H1 (cell line): ENCODE data around the gene MCF2L2. TPM values are rescaled to one million over a fixed set of nuclear protein-coding genes. Genes with fewer than 3 reads are reported as not detected.
A peak's percentile ranks its signal among the peaks of the same experiment; 100 is the strongest.

Source experiments
- CTCF ChIA-PET: fragments of 300-600 bp; sonication (Branson Sonifier 250); formaldehyde crosslinking; loops from one replicate; lab custom pipeline; 2021; ENCODE audit not compliant: partially characterized antibody; lab: Charles Lee
- POLR2A ChIA-PET: fragments of 300-600 bp; sonication (Branson Sonifier 250); formaldehyde crosslinking; loops from one replicate; lab custom pipeline; 2021; ENCODE audit warnings: inconsistent platforms; ENCODE audit not compliant: partially characterized antibody; lab: Charles Lee
- DNase-seq, 2 experiments: peaks; one replicate each; pipeline versions ENCODE4 v3.0.0 to v3.0.0-alpha.2; 2010 to 2022; ENCODE audit warnings: low spot score in 2 of 2, low read depth in 1 of 2, mixed read lengths in 1 of 2
- FAIRE-seq: peaks from 2 replicates; lab custom pipeline; 2011; peaks lifted over from hg19 to GRCh38; lab: Jason Lieb, UNC
- H2AFZ ChIP-seq: 2 replicates; pipeline ENCODE4 v1.8.1; 2012; ENCODE audit warnings: low read length, inconsistent platforms
- H2AK5ac ChIP-seq: 2 replicates; pipeline ENCODE4 v1.6.1; 2013; ENCODE audit warnings: low read depth, low read length
- H2BK120ac ChIP-seq: replicated peaks from 2 replicates; pipeline ENCODE3; 2013; ENCODE audit warnings: low read depth, low read length, inconsistent platforms
- H2BK12ac ChIP-seq: 2 replicates; pipeline ENCODE4 v1.6.1; 2013; ENCODE audit warnings: low read depth, low read length
- H2BK15ac ChIP-seq: 2 replicates; pipeline ENCODE4 v1.6.1; 2013; ENCODE audit warnings: low read length
- H2BK20ac ChIP-seq: 2 replicates; pipeline ENCODE4 v1.6.1; 2013; ENCODE audit warnings: low read length
- H2BK5ac ChIP-seq: 2 replicates; pipeline ENCODE4 v1.6.1; 2013; ENCODE audit warnings: low read depth, low read length
- H3K14ac ChIP-seq: 2 replicates; pipeline ENCODE4 v1.6.1; 2013; ENCODE audit warnings: inconsistent platforms; ENCODE audit not compliant: insufficient read length
- H3K18ac ChIP-seq: 2 replicates; pipeline ENCODE4 v1.6.1; 2013; ENCODE audit warnings: low read length; ENCODE audit errors: extremely low read depth
- H3K23ac ChIP-seq: 2 replicates; pipeline ENCODE4 v1.6.1; 2013; ENCODE audit warnings: inconsistent platforms; ENCODE audit not compliant: insufficient read length
- H3K23me2 ChIP-seq: 2 replicates; pipeline ENCODE4 v1.6.1; 2013; ENCODE audit warnings: low read depth, low read length
- H3K27ac ChIP-seq: 2 replicates; pipeline ENCODE4 v1.6.1; 2011; ENCODE audit warnings: low read depth, low read length, inconsistent platforms
- H3K27me3 ChIP-seq, 4 experiments: replicated peaks in 1 of 4; 1 replicate in 1 of 4; 2 replicates in 3 of 4; pipeline versions ENCODE4 v1.6.1 to v1.8.1; 2011 to 2013; ENCODE audit warnings: low read length in 3 of 4, mild to moderate bottlenecking in 3 of 4, inconsistent platforms in 2 of 4, mixed read lengths in 2 of 4, moderate library complexity in 1 of 4; ENCODE audit not compliant: control insufficient read depth in 3 of 4, insufficient read depth in 3 of 4; ENCODE audit errors: extremely low read depth in 1 of 4
- H3K36me3 ChIP-seq, 4 experiments: 2 replicates each; pipeline versions ENCODE4 v1.6.1 to v1.8.1; 2011 to 2013; ENCODE audit warnings: mild to moderate bottlenecking in 4 of 4, low read length in 3 of 4, moderate library complexity in 2 of 4, control low read depth in 1 of 4, inconsistent platforms in 1 of 4; ENCODE audit not compliant: insufficient read depth in 4 of 4, control insufficient read depth in 2 of 4
- H3K4ac ChIP-seq: replicated peaks from 2 replicates; pipeline ENCODE3; 2013; ENCODE audit warnings: low read length, low read depth, mixed read lengths, inconsistent platforms; ENCODE audit not compliant: insufficient read length
- H3K4me1 ChIP-seq, 4 experiments: replicated peaks in 1 of 4; 1 replicate in 1 of 4; 2 replicates in 3 of 4; pipeline versions ENCODE4 v1.6.1 to v1.8.1; 2011 to 2013; ENCODE audit warnings: low read length in 3 of 4, inconsistent platforms in 2 of 4, mixed read lengths in 1 of 4; ENCODE audit not compliant: insufficient read depth in 4 of 4, control insufficient read depth in 3 of 4
- H3K4me2 ChIP-seq, 2 experiments: 2 replicates each; pipeline versions ENCODE4 v1.6.1 to v1.8.1; 2011 to 2013; ENCODE audit warnings: low read depth in 2 of 2, low read length in 2 of 2, control low read depth in 1 of 2, inconsistent platforms in 1 of 2, mild to moderate bottlenecking in 1 of 2; ENCODE audit not compliant: insufficient read depth in 1 of 2
- H3K4me3 ChIP-seq, 4 experiments: fragments of 200-600, 300-600 bp in 1 of 4; sonication (generic), shearing (Covaris generic), sonication (Bioruptor Twin) in 1 of 4; 2 replicates each; pipeline versions ENCODE4 v1.5.1 to v1.8.1; 2011 to 2016; ENCODE audit warnings: low read length in 4 of 4, low read depth in 3 of 4, control low read depth in 2 of 4, inconsistent platforms in 2 of 4, mild to moderate bottlenecking in 2 of 4, mixed read lengths in 1 of 4, moderate library complexity in 1 of 4; ENCODE audit not compliant: insufficient read depth in 2 of 4; ENCODE audit errors: extremely low read depth in 1 of 4
- H3K56ac ChIP-seq: replicated peaks from 2 replicates; pipeline ENCODE3; 2013; ENCODE audit warnings: low read depth, mild to moderate bottlenecking, mixed read lengths, low read length, inconsistent platforms; ENCODE audit not compliant: insufficient read length
- H3K79me1 ChIP-seq: 2 replicates; pipeline ENCODE4 v1.6.1; 2013; ENCODE audit warnings: low read depth, low read length, control low read depth
- H3K79me2 ChIP-seq, 2 experiments: 2 replicates each; pipeline versions ENCODE4 v1.6.1 to v1.8.1; 2012 to 2013; ENCODE audit warnings: low read length in 2 of 2, mild to moderate bottlenecking in 2 of 2, inconsistent platforms in 1 of 2; ENCODE audit not compliant: insufficient read depth in 2 of 2, control insufficient read depth in 1 of 2
- H3K9ac ChIP-seq, 4 experiments: replicated peaks in 1 of 4; 1 replicate in 1 of 4; 2 replicates in 3 of 4; pipeline versions ENCODE4 v1.6.1 to v1.8.1; 2011 to 2013; ENCODE audit warnings: low read depth in 3 of 4, low read length in 3 of 4, control low read depth in 2 of 4, mild to moderate bottlenecking in 2 of 4, moderate library complexity in 2 of 4, inconsistent platforms in 1 of 4; ENCODE audit errors: extremely low read depth in 1 of 4
- H3K9me3 ChIP-seq, 2 experiments: 2 replicates each; pipeline versions ENCODE4 v1.6.1 to v1.8.1; 2012 to 2013; ENCODE audit warnings: mild to moderate bottlenecking in 2 of 2, moderate library complexity in 2 of 2, control low read depth in 1 of 2, inconsistent platforms in 1 of 2, low read depth in 1 of 2, low read length in 1 of 2, mixed read lengths in 1 of 2; ENCODE audit not compliant: insufficient read depth in 2 of 2
- H4K20me1 ChIP-seq, 2 experiments: replicated peaks in 1 of 2; 2 replicates each; pipeline versions ENCODE3 to v1.8.1; 2011 to 2013; ENCODE audit warnings: inconsistent platforms in 2 of 2, low read length in 2 of 2, mild to moderate bottlenecking in 1 of 2; ENCODE audit not compliant: insufficient read depth in 2 of 2, control insufficient read depth in 1 of 2
- H4K5ac ChIP-seq: 2 replicates; pipeline ENCODE4 v1.6.1; 2013; ENCODE audit warnings: low read length, low read depth, mixed read lengths, inconsistent platforms; ENCODE audit not compliant: insufficient read length
- H4K8ac ChIP-seq: 2 replicates; pipeline ENCODE4 v1.8.0; 2013; ENCODE audit warnings: mild to moderate bottlenecking, moderate library complexity, low read length, inconsistent platforms; ENCODE audit not compliant: insufficient read depth; ENCODE audit errors: extremely low read depth
- H4K91ac ChIP-seq: replicated peaks from 2 replicates; pipeline ENCODE3; 2013; ENCODE audit warnings: low read length, mixed read lengths, inconsistent platforms; ENCODE audit not compliant: insufficient read length
- BCL11A ChIP-seq, 2 experiments: IDR thresholded peaks; one replicate each; pipeline ENCODE4 v1.6.1; 2011; ENCODE audit warnings: low read depth in 2 of 2, low read length in 2 of 2, mild to moderate bottlenecking in 2 of 2
- CBX5 ChIP-seq: fragments of 300-800, 300-1000 bp; sonication (generic); IDR thresholded peaks from 2 replicates; pipeline ENCODE4 v1.7.1; 2016; ENCODE audit warnings: antibody characterized with exemption, low read length, low read depth
- EP300 ChIP-seq, 2 experiments: IDR thresholded peaks; 1 replicate in 1 of 2; 2 replicates in 1 of 2; pipeline ENCODE4 v1.6.1; 2011 to 2012; ENCODE audit warnings: low read depth in 2 of 2, low read length in 2 of 2, mild to moderate bottlenecking in 2 of 2, borderline replicate concordance in 1 of 2, inconsistent platforms in 1 of 2, moderate library complexity in 1 of 2
- HDAC2 ChIP-seq, 2 experiments: fragments of 300-600 bp in 1 of 2; sonication (generic) in 1 of 2; IDR thresholded peaks; 2 replicates each; pipeline ENCODE4 v1.6.1; 2011 to 2012; ENCODE audit warnings: low read depth in 2 of 2, low read length in 2 of 2, mild to moderate bottlenecking in 2 of 2, moderate library complexity in 2 of 2, borderline replicate concordance in 1 of 2, inconsistent platforms in 1 of 2
- NANOG ChIP-seq: IDR thresholded peaks from 2 replicates; pipeline ENCODE4 v1.6.1; 2011; ENCODE audit warnings: low read length, low read depth, mild to moderate bottlenecking, inconsistent platforms; ENCODE audit not compliant: insufficient read depth, poor library complexity, severe bottlenecking
- TBP ChIP-seq: IDR thresholded peaks from 2 replicates; pipeline ENCODE4 v1.6.1; 2011; ENCODE audit warnings: low read depth, low read length, improper control_type of control experiment
- TEAD4 ChIP-seq: IDR thresholded peaks from 2 replicates; pipeline ENCODE4 v1.6.1; 2012; ENCODE audit warnings: low read depth, low read length, inconsistent platforms, mixed read lengths
- YY1 ChIP-seq: IDR thresholded peaks from 2 replicates; pipeline ENCODE4 v1.6.1; 2011; ENCODE audit warnings: low read depth, mild to moderate bottlenecking, low read length
- WGBS, 2 experiments: shearing (Covaris generic) in 1 of 2; methylation state at CpG; one replicate each; pipeline versions ENCODE4 v1.1.6 to v1.1.7; 2013 to 2015; ENCODE audit warnings: low lambda C conversion rate in 2 of 2, mixed read lengths in 2 of 2, inconsistent platforms in 1 of 2, low coverage in 1 of 2, missing lambda C conversion rate in 1 of 2; ENCODE audit not compliant: insufficient replicate concordance in 2 of 2, insufficient coverage in 1 of 2, insufficient read length in 1 of 2; ENCODE audit errors: extremely low coverage in 1 of 2, missing lambda C conversion rate in 1 of 2; 5-methylcytosine and 5-hydroxymethylcytosine counted together
- polyA plus RNA-seq, 7 experiments: library from polyadenylated mRNA; depleted of rRNA in 3 of 7; stranded (reverse) in 5 of 7; unstranded in 2 of 7; fragments of >200 nt in 5 of 7; fragments of 200-250 nt in 2 of 7; gene quantifications; 1 replicate in 5 of 7; 2 replicates in 1 of 7; 4 replicates in 1 of 7; pipeline versions ENCODE4 v1.2.1 to v1.2.3, GENCODE V29; 2011 to 2013; ENCODE audit warnings: missing spikeins in 2 of 7, mixed read lengths in 2 of 7
- total RNA-seq: library from RNA; stranded (reverse); fragmentation: NEBNext Ultra II Directional; extraction: Animal tissue kit (Norgen Biotek cat#: 25700); gene quantifications from 2 replicates; pipeline ENCODE4 v1.2.1, GENCODE V29; 2021

MCF2L2 gene
- total and polyA plus RNA-seq, 2 of the 8 experiments (the other 6 are each of a cell fraction or from before 2014, with no cell fraction given), result 4.1 to 13.7 TPM

DNA sequence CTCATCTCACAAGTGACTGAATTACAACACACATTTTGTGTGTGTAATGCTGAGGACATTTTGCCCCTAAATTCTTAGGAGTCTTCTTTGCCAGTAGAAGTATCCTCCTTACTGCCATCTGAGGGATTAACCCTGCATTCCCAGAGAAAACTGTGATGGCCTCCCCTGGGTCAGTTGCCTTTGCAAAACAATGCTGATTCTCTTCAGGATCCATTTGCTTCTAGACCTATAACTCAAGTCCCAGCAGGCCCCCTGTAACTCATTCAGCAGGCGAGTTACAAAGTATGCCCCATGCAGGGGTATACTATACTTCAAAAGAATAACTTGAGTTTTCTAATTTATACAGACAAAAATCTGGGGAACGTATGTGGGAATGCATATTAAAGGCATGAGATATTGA is 6.6 kb upstream of the MCF2L2 start:
- no peak for DNase-seq
- H3K56ac ChIP-seq, result no peak overlapping the region

More for the DNA sequence above, 6.6 kb upstream of the MCF2L2 start:
- Histone ChIP-seq H3K79me2 (no peaks in the 10 kb centered on the region), H3K36me3 (no peaks in the 10 kb centered on the region), H3K4me1 (peaks cover 7 to 26% (median 18%) of the 10 kb centered on the region in 4 experiments; a peak in 6 of 7 replicates), H3K18ac (peak overlapping the region; percentile 88; the same call in 1 of the 2 replicates), H3K4me2 (peak overlapping the region; percentile 64 to 67), H2AFZ (no peak overlapping the region), H2BK15ac (peak overlapping the region; percentile 85; the same call in 1 of the 2 replicates), H4K8ac (no peak overlapping the region), H4K91ac (peak overlapping the region; percentile 81), H2BK20ac (peak overlapping the region; percentile 76), H3K23ac (no peak overlapping the region), H3K27ac (peak overlapping the region; percentile 43; the same call in 1 of the 2 replicates), H3K14ac (no peak overlapping the region), H3K23me2 (no peaks in the 10 kb centered on the region; the same call in none of the 2 replicates), H3K4ac (no peak overlapping the region), H3K9ac (no peak overlapping the region), H2BK120ac (no peak overlapping the region), H3K79me1 (no peaks in the 10 kb centered on the region), H3K27me3 (peaks cover 0 to 2% (median 0%) of the 10 kb centered on the region in 4 experiments; a peak in 1 of 7 replicates), H4K5ac (peak overlapping the region; percentile 83), H4K20me1 (no peaks in the 10 kb centered on the region), H3K9me3 (no peaks in the 10 kb centered on the region), H2AK5ac (no peak overlapping the region), H2BK12ac (peak overlapping the region; percentile 99), H3K4me3 (peak overlapping the region in 3 of 4 experiments; percentile 0 to 44 (median 1); a peak in 2 of 8 replicates), H2BK5ac (peak overlapping the region; percentile 55; the same call in 1 of the 2 replicates)
- CTCF ChIA-PET, result no interaction called here
- POLR2A ChIA-PET, result interaction anchor here (0.7 to 1.3 kb wide), 3 partner anchors 8 to 263 kb away, joined by 3 to 5 read pairs (median 4); partner anchors contain the start of gene YEATS2
- FAIRE-seq, result peak; percentile 36
- 2% methylated on average over 2 of the region's 2 CpGs; no CpG with 5 or more reads in 1 of the 2 experiments for WGBS, 2 experiments
- no peak for TF ChIP-seq EP300 (IDR thresholded peaks at IDR 0.05; ENCODE audit: borderline replicate concordance in 1 of 2, low read depth in 2 of 2, low read length in 2 of 2)
- peak; percentile 76 for TF ChIP-seq YY1
- peak in 1 of 2 experiments; percentile 60 for TF ChIP-seq BCL11A (IDR thresholded peaks at IDR 0.05; ENCODE audit: low read depth in 2 of 2, low read length in 2 of 2)
- peak; percentile 85 for TF ChIP-seq NANOG
- TF ChIP-seq TEAD4, result peak; percentile 59; the same call in 1 of the 2 replicates
- 0 out of 4 replicates have a peak, but pooled peaks have one; percentile 27 for TF ChIP-seq HDAC2 (IDR thresholded peaks at IDR 0.05; ENCODE audit: borderline replicate concordance in 1 of 2, low read depth in 2 of 2, low read length in 2 of 2)
- TF ChIP-seq CBX5, result no peak
- TF ChIP-seq TBP, result no peak
